Measurements from ENCODE around the gene PCDHGB2. TPM values are rescaled to one million over a fixed set of nuclear protein-coding genes. Genes with fewer than 3 reads are reported as not detected.

Gene PCDHGB2
- total RNA-seq, 1 experiment from 2014 or later = 0.69 TPM

Other genes with a start within 250 kb of the PCDHGB2 start
- not detected in 2 replicates for gene PCDHB4, start 238.2 kb upstream of the PCDHGB2 start, total RNA-seq (2014; rRNA removed; shearing (Covaris generic))
- gene PCDHB5, start 224.8 kb upstream of the PCDHGB2 start, total RNA-seq (2014; rRNA removed; shearing (Covaris generic)) = 0.10 and 0.90 TPM in 2 replicates
- 0.13 and 0.27 TPM in 2 replicates for gene PCDHB6, start 209.9 kb upstream of the PCDHGB2 start, total RNA-seq (2014; rRNA removed; shearing (Covaris generic))
- 0.05 TPM in 1 of 2 replicates, not detected in the other for gene PCDHB7, start 187.3 kb upstream of the PCDHGB2 start, total RNA-seq (2014; rRNA removed; shearing (Covaris generic))
- not detected in 2 replicates for gene PCDHB8, start 182.2 kb upstream of the PCDHGB2 start, total RNA-seq (2014; rRNA removed; shearing (Covaris generic))
- gene PCDHB16, start 177.6 kb upstream of the PCDHGB2 start, total RNA-seq (2014; rRNA removed; shearing (Covaris generic)) = 0.03 TPM in 1 of 2 replicates, not detected in the other
- gene PCDHB9, start 172.8 kb upstream of the PCDHGB2 start, total RNA-seq (2014; rRNA removed; shearing (Covaris generic)) = 0.40 TPM in 1 of 2 replicates, not detected in the other
- gene PCDHB10, start 167.6 kb upstream of the PCDHGB2 start, total RNA-seq (2014; rRNA removed; shearing (Covaris generic)) = 0.11 TPM in 1 of 2 replicates, not detected in the other
- gene PCDHB11, start 160.4 kb upstream of the PCDHGB2 start, total RNA-seq (2014; rRNA removed; shearing (Covaris generic)) = not detected in 2 replicates
- not detected in 2 replicates for gene PCDHB12, start 151.3 kb upstream of the PCDHGB2 start, total RNA-seq (2014; rRNA removed; shearing (Covaris generic))
- 0.06 TPM in 1 of 2 replicates, not detected in the other for gene PCDHB13, start 146.1 kb upstream of the PCDHGB2 start, total RNA-seq (2014; rRNA removed; shearing (Covaris generic))
- 0.03 and 0.08 TPM in 2 replicates for gene PCDHB14, start 136.7 kb upstream of the PCDHGB2 start, total RNA-seq (2014; rRNA removed; shearing (Covaris generic))
- gene PCDHB15, start 114.6 kb upstream of the PCDHGB2 start, total RNA-seq (2014; rRNA removed; shearing (Covaris generic)) = 0.03 and 0.10 TPM in 2 replicates
- gene SLC25A2, start 55.9 kb upstream of the PCDHGB2 start, total RNA-seq (2014; rRNA removed; shearing (Covaris generic)) = not detected in 2 replicates
- gene TAF7, start 39.2 kb upstream of the PCDHGB2 start, total RNA-seq (2014; rRNA removed; shearing (Covaris generic)) = 42.6 and 48.1 TPM in 2 replicates
- gene PCDHGA1, start 29.5 kb upstream of the PCDHGB2 start, total RNA-seq (2014; rRNA removed; shearing (Covaris generic)) = 0.07 and 0.32 TPM in 2 replicates
- gene PCDHGA2, start 21.2 kb upstream of the PCDHGB2 start, total RNA-seq (2014; rRNA removed; shearing (Covaris generic)) = 0.27 and 0.84 TPM in 2 replicates
- 0.10 and 0.14 TPM in 2 replicates for gene PCDHGA3, start 16.2 kb upstream of the PCDHGB2 start, total RNA-seq (2014; rRNA removed; shearing (Covaris generic))
- 0.53 and 1.4 TPM in 2 replicates for gene PCDHGB1, start 9.9 kb upstream of the PCDHGB2 start, total RNA-seq (2014; rRNA removed; shearing (Covaris generic))
- gene PCDHGA4, start 5.0 kb upstream of the PCDHGB2 start, total RNA-seq (2014; rRNA removed; shearing (Covaris generic)) = 0.71 and 0.73 TPM in 2 replicates
- gene PCDHGA5, start 4.2 kb downstream of the PCDHGB2 start, total RNA-seq (2014; rRNA removed; shearing (Covaris generic)) = 0.07 and 0.21 TPM in 2 replicates
- 0.80 and 1.5 TPM in 2 replicates for gene PCDHGB3, start 10.2 kb downstream of the PCDHGB2 start, total RNA-seq (2014; rRNA removed; shearing (Covaris generic))
- 0.20 and 1.2 TPM in 2 replicates for gene PCDHGA6, start 13.9 kb downstream of the PCDHGB2 start, total RNA-seq (2014; rRNA removed; shearing (Covaris generic))
- 0.03 and 0.11 TPM in 2 replicates for gene PCDHGA7, start 22.7 kb downstream of the PCDHGB2 start, total RNA-seq (2014; rRNA removed; shearing (Covaris generic))
- 9.9 and 10.2 TPM in 2 replicates for gene PCDHGB4, start 27.7 kb downstream of the PCDHGB2 start, total RNA-seq (2014; rRNA removed; shearing (Covaris generic))
- gene PCDHGA8, start 32.6 kb downstream of the PCDHGB2 start, total RNA-seq (2014; rRNA removed; shearing (Covaris generic)) = 0.17 and 0.61 TPM in 2 replicates
- 0.37 and 0.55 TPM in 2 replicates for gene PCDHGB5, start 38.0 kb downstream of the PCDHGB2 start, total RNA-seq (2014; rRNA removed; shearing (Covaris generic))
- 0.23 and 0.29 TPM in 2 replicates for gene PCDHGA9, start 42.8 kb downstream of the PCDHGB2 start, total RNA-seq (2014; rRNA removed; shearing (Covaris generic))
- gene PCDHGB6, start 48.0 kb downstream of the PCDHGB2 start, total RNA-seq (2014; rRNA removed; shearing (Covaris generic)) = 0.10 and 0.20 TPM in 2 replicates
- 0.80 and 0.90 TPM in 2 replicates for gene PCDHGA10, start 53.0 kb downstream of the PCDHGB2 start, total RNA-seq (2014; rRNA removed; shearing (Covaris generic))
- 0.47 and 0.53 TPM in 2 replicates for gene PCDHGB7, start 57.7 kb downstream of the PCDHGB2 start, total RNA-seq (2014; rRNA removed; shearing (Covaris generic))
- 0.42 and 0.50 TPM in 2 replicates for gene PCDHGA11, start 61.1 kb downstream of the PCDHGB2 start, total RNA-seq (2014; rRNA removed; shearing (Covaris generic))
- gene PCDHGA12, start 70.5 kb downstream of the PCDHGB2 start, total RNA-seq (2014; rRNA removed; shearing (Covaris generic)) = 0.66 and 0.70 TPM in 2 replicates
- 36.5 and 44.6 TPM in 2 replicates for gene PCDHGC3, start 116.0 kb downstream of the PCDHGB2 start, total RNA-seq (2014; rRNA removed; shearing (Covaris generic))
- 0.14 and 0.33 TPM in 2 replicates for gene PCDHGC4, start 125.0 kb downstream of the PCDHGB2 start, total RNA-seq (2014; rRNA removed; shearing (Covaris generic))
- 0.87 and 1.4 TPM in 2 replicates for gene PCDHGC5, start 129.1 kb downstream of the PCDHGB2 start, total RNA-seq (2014; rRNA removed; shearing (Covaris generic))

Measured in HT1080 (cell line).